MM.1S (cell line): ENCODE data around the gene DNAH11.

Experiments
- EZH2 ChIP-seq: fragments of 300-600 bp; sonication (generic); optimal IDR thresholded peaks from 2 replicates; pipeline ENCODE3; 2017; ENCODE audit warnings: low read depth, mild to moderate bottlenecking, antibody characterized with exemption, low read length, mixed read lengths
- TF ChIP-seq, protein P1 (sequence below): fragments of 300-600 bp; sonication (generic); IDR thresholded peaks from 2 replicates; pipeline ENCODE4 v1.5.1; 2016; ENCODE audit warnings: antibody characterized with exemption, low read length, mixed read lengths

GRCh38 chr7:21749378-21749777, 206.5 kb downstream of the DNAH11 start:
- TF ChIP-seq, protein P1, sequence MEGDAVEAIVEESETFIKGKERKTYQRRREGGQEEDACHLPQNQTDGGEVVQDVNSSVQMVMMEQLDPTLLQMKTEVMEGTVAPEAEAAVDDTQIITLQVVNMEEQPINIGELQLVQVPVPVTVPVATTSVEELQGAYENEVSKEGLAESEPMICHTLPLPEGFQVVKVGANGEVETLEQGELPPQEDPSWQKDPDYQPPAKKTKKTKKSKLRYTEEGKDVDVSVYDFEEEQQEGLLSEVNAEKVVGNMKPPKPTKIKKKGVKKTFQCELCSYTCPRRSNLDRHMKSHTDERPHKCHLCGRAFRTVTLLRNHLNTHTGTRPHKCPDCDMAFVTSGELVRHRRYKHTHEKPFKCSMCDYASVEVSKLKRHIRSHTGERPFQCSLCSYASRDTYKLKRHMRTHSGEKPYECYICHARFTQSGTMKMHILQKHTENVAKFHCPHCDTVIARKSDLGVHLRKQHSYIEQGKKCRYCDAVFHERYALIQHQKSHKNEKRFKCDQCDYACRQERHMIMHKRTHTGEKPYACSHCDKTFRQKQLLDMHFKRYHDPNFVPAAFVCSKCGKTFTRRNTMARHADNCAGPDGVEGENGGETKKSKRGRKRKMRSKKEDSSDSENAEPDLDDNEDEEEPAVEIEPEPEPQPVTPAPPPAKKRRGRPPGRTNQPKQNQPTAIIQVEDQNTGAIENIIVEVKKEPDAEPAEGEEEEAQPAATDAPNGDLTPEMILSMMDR: no peak
- no peak for TF ChIP-seq EZH2
